ENCODE results near the gene AGXT. TPM values are rescaled to one million over a fixed set of nuclear protein-coding genes. Genes with fewer than 3 reads are reported as not detected.
A peak's percentile ranks its signal among the peaks of the same experiment; 100 is the strongest.
"Not testable (repeated sequence)": the region's sequence is repeated elsewhere in the genome, so short reads cannot be mapped to it uniquely, and the experiment has no call there.

Gene AGXT
- total RNA-seq, 1 experiment from 2014 or later = 0.20 TPM

GRCh38 chr2:240840435-240841060 lies 28.1 kb upstream of the AGXT start:
- H3K4me3 ChIP-seq (ENCODE audit: low read depth, low read length) = no peak overlapping the region
- no peaks in the 10 kb centered on the region for H3K9me3 ChIP-seq
- Mint-ChIP-seq H3K27ac (ENCODE audit: unreplicated experiment) (no peak overlapping the region), H3K27me3 (ENCODE audit: insufficient read depth, unreplicated experiment) (peaks cover 15% of the 10 kb centered on the region), H3K9me3 (ENCODE audit: unreplicated experiment) (no peaks in the 10 kb centered on the region), H3K36me3 (ENCODE audit: insufficient read depth, unreplicated experiment) (no peaks in the 10 kb centered on the region), H3K4me3 (ENCODE audit: unreplicated experiment) (no peak overlapping the region), H3K4me1 (ENCODE audit: low read depth, unreplicated experiment) (no peaks in the 10 kb centered on the region)
- BruUV-seq (replicated peaks) = no TSS peak
- TF ChIP-seq, protein P1, sequence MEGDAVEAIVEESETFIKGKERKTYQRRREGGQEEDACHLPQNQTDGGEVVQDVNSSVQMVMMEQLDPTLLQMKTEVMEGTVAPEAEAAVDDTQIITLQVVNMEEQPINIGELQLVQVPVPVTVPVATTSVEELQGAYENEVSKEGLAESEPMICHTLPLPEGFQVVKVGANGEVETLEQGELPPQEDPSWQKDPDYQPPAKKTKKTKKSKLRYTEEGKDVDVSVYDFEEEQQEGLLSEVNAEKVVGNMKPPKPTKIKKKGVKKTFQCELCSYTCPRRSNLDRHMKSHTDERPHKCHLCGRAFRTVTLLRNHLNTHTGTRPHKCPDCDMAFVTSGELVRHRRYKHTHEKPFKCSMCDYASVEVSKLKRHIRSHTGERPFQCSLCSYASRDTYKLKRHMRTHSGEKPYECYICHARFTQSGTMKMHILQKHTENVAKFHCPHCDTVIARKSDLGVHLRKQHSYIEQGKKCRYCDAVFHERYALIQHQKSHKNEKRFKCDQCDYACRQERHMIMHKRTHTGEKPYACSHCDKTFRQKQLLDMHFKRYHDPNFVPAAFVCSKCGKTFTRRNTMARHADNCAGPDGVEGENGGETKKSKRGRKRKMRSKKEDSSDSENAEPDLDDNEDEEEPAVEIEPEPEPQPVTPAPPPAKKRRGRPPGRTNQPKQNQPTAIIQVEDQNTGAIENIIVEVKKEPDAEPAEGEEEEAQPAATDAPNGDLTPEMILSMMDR (IDR thresholded peaks at IDR 0.05; ENCODE audit: insufficient read depth in 1 of 2, low read depth in 1 of 2, low read length in 1 of 2, severe bottlenecking in 1 of 2, unreplicated experiment in 1 of 2) = peak; percentile 66 to 69
- H3K27me3 ChIP-seq (replicated peaks; ENCODE audit: control insufficient read depth, insufficient read depth, low read length) = no peaks in the 10 kb centered on the region
- CTCF ChIA-PET = interaction anchor here (0.5 to 1.9 kb wide), 24 partner anchors 9 to 378 kb away, joined by 3 to 28 read pairs (median 3); partner anchors contain the start of gene KIF1A
- POLR2A ChIA-PET = interaction anchor here (0.5 to 1.0 kb wide), 2 partner anchors 15 to 17 kb away, joined by 3 to 9 read pairs; no protein-coding TSS in a partner anchor
- no peaks in the 10 kb centered on the region for H3K4me1 ChIP-seq
- no peaks in the 10 kb centered on the region for H3K36me3 ChIP-seq (ENCODE audit: control insufficient read depth, insufficient read depth, low read length)
- intact Hi-C loops (cut with micrococcal nuclease; ENCODE audit: unreplicated experiment) = loop anchor here (1.0 kb wide), 2 partner anchors 30 to 117 kb away; no protein-coding TSS in a partner anchor
- peak; percentile 78 to 81 for DNase-seq

DNA sequence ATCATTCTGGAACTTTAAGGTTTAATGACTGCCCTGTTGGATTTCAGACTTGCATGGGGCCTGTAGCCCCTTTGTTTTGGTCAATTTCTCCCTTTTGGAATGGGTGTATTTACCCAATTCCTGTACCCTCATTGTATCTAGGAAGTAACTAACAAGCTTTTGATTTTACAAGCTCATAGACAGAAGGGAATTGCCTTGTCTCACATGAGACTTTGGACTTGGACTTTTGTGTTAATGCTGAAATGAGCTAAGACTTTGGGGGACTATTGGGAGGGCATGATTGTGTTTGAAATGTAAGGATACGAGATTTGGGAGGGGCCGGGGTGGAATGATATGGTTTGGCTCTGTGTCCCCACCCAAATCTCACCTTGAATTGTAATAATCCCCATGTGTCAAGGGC lies 22.3 kb upstream of the AGXT start:
- intact Hi-C loops (cut with micrococcal nuclease; ENCODE audit: unreplicated experiment); H3K4me3 ChIP-seq (ENCODE audit: low read depth, low read length); BruUV-seq (replicated peaks); H3K4me1 Mint-ChIP-seq (ENCODE audit: low read depth, unreplicated experiment); H3K27me3 ChIP-seq (replicated peaks; ENCODE audit: control insufficient read depth, insufficient read depth, low read length); DNase-seq; CTCF ChIA-PET; H3K27ac Mint-ChIP-seq (ENCODE audit: unreplicated experiment); H3K36me3 Mint-ChIP-seq (ENCODE audit: insufficient read depth, unreplicated experiment); H3K9me3 Mint-ChIP-seq (ENCODE audit: unreplicated experiment); H3K4me3 Mint-ChIP-seq (ENCODE audit: unreplicated experiment); H3K36me3 ChIP-seq (ENCODE audit: control insufficient read depth, insufficient read depth, low read length); H3K9me3 ChIP-seq; H3K4me1 ChIP-seq; H3K27me3 Mint-ChIP-seq (ENCODE audit: insufficient read depth, unreplicated experiment): not testable (repeated sequence)
- POLR2A ChIA-PET = interaction anchor here (0.5 kb wide), 1 partner anchor 26 kb away, joined by 10 read pairs; the partner anchor contains the start of gene KIF1A

DNA sequence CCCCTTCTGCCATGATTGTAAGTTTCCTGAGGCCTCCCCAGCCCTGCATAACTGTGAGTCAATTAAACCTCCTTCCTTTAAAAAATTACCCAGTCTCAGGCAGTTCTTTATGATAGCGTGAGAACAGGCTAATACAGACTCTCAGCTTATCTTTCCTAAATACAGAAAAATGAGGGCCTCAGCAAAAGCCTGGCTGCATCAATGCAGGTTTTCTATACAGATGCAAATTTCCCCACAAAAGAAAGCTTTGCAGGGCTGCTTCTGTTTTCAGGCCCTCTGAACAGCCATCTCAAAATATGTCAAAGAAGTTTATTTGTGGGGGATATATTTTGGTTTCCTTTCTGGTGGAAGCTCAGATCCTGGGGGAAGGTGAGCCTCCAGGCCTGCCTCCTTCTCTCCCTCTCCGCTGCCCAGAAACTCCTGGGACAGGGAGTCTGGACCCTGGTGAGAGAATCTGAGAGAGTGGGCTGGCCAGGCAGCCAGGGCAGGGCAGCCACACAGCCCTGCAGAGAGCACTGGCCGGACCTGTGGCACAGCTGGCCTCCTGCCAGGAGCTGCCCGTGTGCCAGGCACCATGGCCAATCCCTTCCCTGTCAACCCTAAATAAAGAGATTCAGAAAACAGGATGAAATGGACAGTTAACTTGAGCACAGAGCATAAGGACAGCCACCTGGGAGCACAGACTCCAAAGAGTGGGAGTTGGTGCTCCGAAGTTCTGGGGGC lies 21.6 kb upstream of the AGXT start:
- H3K9me3 Mint-ChIP-seq (ENCODE audit: unreplicated experiment) = peaks cover 9% of the 10 kb centered on the region
- H3K4me1 Mint-ChIP-seq (ENCODE audit: low read depth, unreplicated experiment) = no peaks in the 10 kb centered on the region
- Histone ChIP-seq H3K36me3 (ENCODE audit: control insufficient read depth, insufficient read depth, low read length) (no peaks in the 10 kb centered on the region), H3K4me1 (no peaks in the 10 kb centered on the region), H3K9me3 (no peaks in the 10 kb centered on the region), H3K27me3 (replicated peaks; ENCODE audit: control insufficient read depth, insufficient read depth, low read length) (no peaks in the 10 kb centered on the region), H3K4me3 (ENCODE audit: low read depth, low read length) (no peak overlapping the region)
- no peak overlapping the region for H3K4me3 Mint-ChIP-seq (ENCODE audit: unreplicated experiment)
- ChIA-PET POLR2A (interaction anchor here (0.5 kb wide), 1 partner anchor 27 kb away, joined by 10 read pairs; the partner anchor contains the start of gene KIF1A), CTCF (interaction anchor here (1.0 kb wide), 1 partner anchor 27 kb away, joined by 3 read pairs; no protein-coding TSS in a partner anchor)
- TF ChIP-seq, protein P1 (IDR thresholded peaks at IDR 0.05; ENCODE audit: insufficient read depth in 1 of 2, low read depth in 1 of 2, low read length in 1 of 2, severe bottlenecking in 1 of 2, unreplicated experiment in 1 of 2) = no peak
- H3K27me3 Mint-ChIP-seq (ENCODE audit: insufficient read depth, unreplicated experiment) = peaks cover 7% of the 10 kb centered on the region
- DNase-seq = no peak
- intact Hi-C loops (cut with micrococcal nuclease; ENCODE audit: unreplicated experiment) = no loop called here
- H3K27ac Mint-ChIP-seq (ENCODE audit: unreplicated experiment) = no peak overlapping the region
- H3K36me3 Mint-ChIP-seq (ENCODE audit: insufficient read depth, unreplicated experiment) = no peaks in the 10 kb centered on the region
- BruUV-seq (replicated peaks) = no TSS peak

Data from Caco-2 (cell line).